ENCODE results near the gene FERMT1.
A peak's percentile ranks its signal among the peaks of the same experiment; 100 is the strongest.

FERMT1 gene

DNA sequence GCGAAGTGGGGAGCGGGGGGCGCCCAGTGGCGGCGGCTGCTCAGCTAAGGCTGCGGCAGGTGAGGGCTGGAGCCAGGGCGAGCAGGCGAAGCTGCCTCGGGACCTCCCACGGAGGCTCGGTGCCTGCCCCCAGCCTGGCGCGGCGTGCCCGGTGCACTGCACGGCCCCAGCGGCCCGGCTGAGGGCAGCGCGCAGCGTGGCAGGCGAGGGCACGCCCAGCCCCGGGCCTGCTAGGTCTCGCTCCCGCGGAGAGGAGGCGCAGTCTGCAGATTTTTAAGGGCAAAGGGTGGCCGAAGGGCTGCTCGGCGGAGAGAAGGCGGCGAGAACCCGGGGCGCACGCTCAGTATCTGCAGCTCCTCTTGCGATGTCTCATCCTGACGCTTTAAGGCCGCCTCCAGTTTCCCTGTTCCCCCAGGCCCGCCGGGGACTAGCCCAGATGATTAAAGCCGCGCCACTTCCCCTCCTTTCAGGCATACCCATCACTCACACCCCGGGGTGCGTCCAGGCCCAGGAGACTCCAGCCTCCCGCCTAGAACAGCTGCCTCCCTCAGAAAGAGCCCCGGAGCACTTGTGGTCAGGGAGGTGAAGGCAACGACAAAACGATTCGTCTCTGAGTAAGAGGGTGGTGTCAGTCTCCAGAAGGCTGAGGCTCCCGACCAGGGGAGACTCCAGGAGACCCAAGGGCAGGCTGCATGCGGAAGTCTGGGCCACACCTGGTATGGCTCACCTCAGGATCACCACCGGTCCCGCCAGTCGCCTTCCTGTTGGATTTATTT, at the start of gene FERMT1:
FERMT1 (minus strand) TSS at position 158 of the 776 bp plus-strand sequence. CDS start 3,476 bp downstream, outside the sequence.
- peak within 1 kb of the TSS; percentile 70 for H3K27ac ChIP-seq
- TF ChIP-seq ZFX (IDR thresholded peaks at IDR 0.05): peak; percentile 76
- TF ChIP-seq, protein P1, sequence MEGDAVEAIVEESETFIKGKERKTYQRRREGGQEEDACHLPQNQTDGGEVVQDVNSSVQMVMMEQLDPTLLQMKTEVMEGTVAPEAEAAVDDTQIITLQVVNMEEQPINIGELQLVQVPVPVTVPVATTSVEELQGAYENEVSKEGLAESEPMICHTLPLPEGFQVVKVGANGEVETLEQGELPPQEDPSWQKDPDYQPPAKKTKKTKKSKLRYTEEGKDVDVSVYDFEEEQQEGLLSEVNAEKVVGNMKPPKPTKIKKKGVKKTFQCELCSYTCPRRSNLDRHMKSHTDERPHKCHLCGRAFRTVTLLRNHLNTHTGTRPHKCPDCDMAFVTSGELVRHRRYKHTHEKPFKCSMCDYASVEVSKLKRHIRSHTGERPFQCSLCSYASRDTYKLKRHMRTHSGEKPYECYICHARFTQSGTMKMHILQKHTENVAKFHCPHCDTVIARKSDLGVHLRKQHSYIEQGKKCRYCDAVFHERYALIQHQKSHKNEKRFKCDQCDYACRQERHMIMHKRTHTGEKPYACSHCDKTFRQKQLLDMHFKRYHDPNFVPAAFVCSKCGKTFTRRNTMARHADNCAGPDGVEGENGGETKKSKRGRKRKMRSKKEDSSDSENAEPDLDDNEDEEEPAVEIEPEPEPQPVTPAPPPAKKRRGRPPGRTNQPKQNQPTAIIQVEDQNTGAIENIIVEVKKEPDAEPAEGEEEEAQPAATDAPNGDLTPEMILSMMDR (conservative IDR thresholded peaks at IDR 0.05): peak; percentile 44

DNA sequence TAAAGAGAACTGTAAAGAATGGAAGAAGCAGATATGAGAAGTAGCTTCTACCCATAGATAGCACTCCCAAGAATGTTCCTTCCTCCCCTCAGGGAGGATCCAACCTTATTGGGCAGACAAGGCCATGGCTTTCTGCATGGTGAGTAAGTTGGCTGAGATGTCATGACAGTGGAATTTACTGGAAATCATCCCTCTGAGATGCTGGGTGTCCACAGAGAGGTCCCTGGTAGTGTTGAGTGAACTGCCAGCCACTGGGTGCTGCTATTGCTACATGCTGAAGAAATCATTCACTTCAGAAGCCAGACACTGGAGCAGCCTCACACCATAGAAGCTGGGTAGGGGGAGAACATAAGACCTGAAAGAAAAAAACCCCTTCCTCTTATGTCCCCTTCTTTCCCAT, 46.4 kb upstream of the FERMT1 start:
- TF ChIP-seq ZFX (IDR thresholded peaks at IDR 0.05): no peak
- TF ChIP-seq, protein P1 (conservative IDR thresholded peaks at IDR 0.05): no peak; the same call in 1 of the 2 replicates
- H3K27ac ChIP-seq: no peak overlapping the region

DNA sequence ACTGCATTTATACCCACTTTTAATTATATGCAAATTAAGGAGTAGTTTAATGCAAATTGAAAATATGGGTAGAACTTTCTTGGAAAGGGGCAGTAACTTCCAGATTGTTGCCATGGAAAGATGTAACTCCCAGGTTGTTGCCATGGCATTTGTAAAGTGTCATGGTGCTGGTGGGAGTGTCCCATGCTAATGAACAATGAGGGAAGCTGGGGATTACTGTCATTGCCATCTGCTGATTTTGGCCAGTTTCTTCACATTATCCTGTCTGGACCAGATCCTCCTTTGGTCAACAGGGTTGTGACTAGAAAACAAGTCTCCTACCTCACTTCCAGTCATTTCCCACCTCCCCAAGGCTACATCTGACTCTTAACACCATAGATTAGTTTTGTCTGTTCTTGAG, 45.4 kb upstream of the FERMT1 start:
- no peak overlapping the region for H3K27ac ChIP-seq
- TF ChIP-seq, protein P1 (conservative IDR thresholded peaks at IDR 0.05): no peak
- TF ChIP-seq ZFX (IDR thresholded peaks at IDR 0.05): no peak

- H3K27ac ChIP-seq: no peak overlapping the region
- TF ChIP-seq, protein P1 (conservative IDR thresholded peaks at IDR 0.05): no peak
Measured at GRCh38 chr20:6165346-6165745, 42.5 kb upstream of the FERMT1 start.

- no peak for TF ChIP-seq ZFX (IDR thresholded peaks at IDR 0.05)
- TF ChIP-seq, protein P1 (conservative IDR thresholded peaks at IDR 0.05): no peak
- H3K27ac ChIP-seq: no peak overlapping the region
Measured at GRCh38 chr20:6164421-6165341, 41.9 kb upstream of the FERMT1 start.

GRCh38 chr20:6160736-6161135, 37.9 kb upstream of the FERMT1 start:
- H3K27ac ChIP-seq: no peak overlapping the region
- TF ChIP-seq ZFX (IDR thresholded peaks at IDR 0.05): no peak

DNA sequence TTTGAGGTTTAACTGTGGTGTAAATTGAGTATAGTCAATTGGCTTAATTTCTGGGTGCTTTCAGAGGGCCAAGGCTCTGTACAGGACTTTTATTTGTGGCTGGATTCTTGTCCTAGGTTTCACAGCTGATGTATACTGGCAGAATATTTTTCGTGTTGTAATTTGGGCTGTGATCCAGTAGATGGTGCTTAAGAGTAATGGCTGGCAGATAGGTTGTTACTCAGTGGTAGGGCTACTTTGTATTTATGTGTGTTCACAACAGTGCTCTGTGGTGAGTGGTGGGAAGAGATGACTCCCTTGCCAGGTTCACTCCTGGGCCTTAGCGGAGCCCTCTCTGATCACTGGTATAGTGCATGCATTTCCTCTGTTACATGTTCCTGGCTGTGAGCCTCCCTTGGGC, 34.5 kb upstream of the FERMT1 start:
- TF ChIP-seq ZFX (IDR thresholded peaks at IDR 0.05): no peak
- TF ChIP-seq, protein P1 (conservative IDR thresholded peaks at IDR 0.05): peak; percentile 47
- no peak overlapping the region for H3K27ac ChIP-seq

All from C4-2B (cell line).